ENCODE results near the gene ERC1. TPM values are rescaled to one million over a fixed set of nuclear protein-coding genes. Genes with fewer than 3 reads are reported as not detected.
A peak's percentile ranks its signal among the peaks of the same experiment; 100 is the strongest.
"Not testable (repeated sequence)": the region's sequence is repeated elsewhere in the genome, so short reads cannot be mapped to it uniquely, and the experiment has no call there.

ERC1 gene
- polyA plus RNA-seq, 4 donors = 36.8 to 40.8 (median 37.5) TPM

DNA sequence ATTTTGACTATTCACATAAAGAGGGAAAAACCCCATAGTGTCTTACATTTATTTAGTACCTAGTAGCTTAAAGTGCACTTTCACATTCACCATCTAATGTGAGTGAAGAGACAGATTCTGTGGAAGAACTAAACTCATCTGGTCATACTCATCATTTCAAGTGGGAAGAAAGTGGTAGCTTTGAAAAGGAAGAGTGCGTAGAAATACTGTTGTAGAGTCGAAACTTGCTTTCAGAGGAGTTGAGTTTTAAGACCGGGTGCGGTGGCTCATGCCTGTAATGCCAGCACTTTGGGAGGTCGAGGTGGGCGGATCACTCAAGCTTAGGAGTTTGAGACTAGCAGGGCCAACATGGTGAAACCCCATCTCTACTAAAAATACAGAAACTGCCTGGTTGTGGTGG is 222.2 kb downstream of the ERC1 start:
- DNase-seq (ENCODE audit: low read depth in 4 of 4, low spot score in 3 of 4) = no peak

DNA sequence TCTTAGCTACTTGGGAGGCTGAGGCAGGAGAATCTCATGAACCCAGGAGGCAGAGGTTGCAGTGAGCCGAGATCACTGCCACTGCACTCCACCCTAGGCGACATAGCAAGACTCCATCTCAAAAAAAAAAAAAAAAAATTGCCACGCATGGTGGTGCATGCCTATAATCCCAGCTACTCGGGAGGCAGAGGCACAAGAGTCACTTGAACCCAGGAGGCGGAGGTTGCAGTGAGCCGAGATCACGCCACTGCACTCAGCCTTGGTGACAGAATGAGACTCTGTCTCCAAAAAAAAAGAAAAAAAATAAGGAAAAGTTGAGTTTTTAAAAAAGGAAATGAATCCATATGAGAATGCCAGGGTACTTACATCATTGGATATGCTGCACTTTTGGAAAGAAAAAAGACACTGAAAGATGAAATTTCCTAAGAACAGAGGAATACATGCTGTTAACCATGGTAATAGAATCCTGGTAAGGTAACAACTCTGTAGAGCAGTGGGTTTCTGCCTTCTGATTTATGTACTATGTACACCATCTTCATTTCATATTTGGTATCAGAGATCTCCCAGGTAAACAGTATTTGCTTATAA is 222.7 kb downstream of the ERC1 start:
- DNase-seq (ENCODE audit: low read depth in 4 of 4, low spot score in 3 of 4) = no peak

DNA sequence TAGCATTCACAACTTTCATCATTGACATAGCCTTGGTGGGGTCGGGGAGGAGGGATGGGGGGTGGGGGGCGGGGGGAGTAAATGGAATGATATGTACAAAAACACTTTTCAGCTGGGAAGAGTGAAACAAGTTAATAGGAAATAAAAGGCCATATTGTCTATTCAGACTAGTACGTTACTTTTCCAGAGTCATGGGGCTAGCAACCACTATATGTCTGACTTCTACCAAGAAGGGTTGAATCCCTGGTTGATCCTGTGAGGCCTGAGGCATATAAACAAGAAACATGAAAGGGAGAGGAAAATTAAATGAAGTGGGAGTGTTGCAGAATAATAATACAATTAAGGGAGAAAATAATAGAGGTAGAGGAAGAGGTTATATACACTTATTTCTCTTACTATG is 225.5 kb downstream of the ERC1 start:
- no peak for DNase-seq (ENCODE audit: low read depth in 4 of 4, low spot score in 3 of 4)

GRCh38 chr12:1217191-1217949 is 226.3 kb downstream of the ERC1 start:
- DNase-seq (ENCODE audit: low read depth in 4 of 4, low spot score in 3 of 4) = peak in 2 of 4 donors; percentile 38 to 58

- DNase-seq (ENCODE audit: low read depth in 4 of 4, low spot score in 3 of 4) = no peak
Observed at GRCh38 chr12:1218369-1218768, 227.3 kb downstream of the ERC1 start.

DNA sequence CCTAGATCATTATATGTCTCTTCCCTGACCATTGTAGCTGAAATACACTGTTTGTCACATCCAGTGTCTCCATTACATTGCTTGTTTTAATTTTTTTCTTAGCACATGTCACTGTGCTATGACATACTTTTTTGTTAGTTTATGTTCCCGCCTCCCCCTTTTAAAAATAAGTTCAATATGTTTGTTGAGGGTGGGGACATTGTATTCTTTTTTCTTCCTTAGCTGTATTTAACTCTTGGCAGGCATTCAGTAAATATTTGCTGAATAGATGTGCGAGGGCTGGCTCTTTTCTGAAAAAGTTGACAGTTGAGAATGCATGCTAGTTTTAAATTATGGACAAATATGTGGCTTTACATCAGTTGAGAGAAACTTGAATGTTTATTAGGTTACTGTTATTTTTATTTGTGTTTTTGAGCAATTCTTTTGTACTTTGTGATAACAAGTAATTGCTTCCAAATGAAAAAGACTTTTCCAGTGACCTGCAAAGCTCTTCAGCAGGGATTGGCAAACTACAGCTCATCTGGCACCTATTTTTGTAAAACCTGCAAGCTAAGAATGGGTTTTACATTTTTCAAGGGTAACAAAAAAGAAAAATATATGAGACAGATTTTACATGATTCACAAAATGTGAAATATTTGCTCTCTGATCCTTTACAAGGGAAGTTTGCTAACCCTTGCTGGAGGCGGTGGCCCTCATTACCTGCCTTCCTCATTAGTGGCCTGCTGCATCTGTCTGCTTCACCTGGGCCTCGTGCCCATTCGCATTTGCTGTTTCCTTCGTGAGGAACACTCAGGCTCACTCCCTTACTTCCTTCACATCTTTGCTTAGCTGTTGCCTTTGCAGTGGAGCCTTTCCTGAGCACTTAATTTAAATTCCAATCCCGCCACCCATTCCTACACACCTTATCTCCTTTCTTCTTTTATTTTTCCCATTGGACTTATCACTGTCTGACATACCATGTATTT is 229.4 kb downstream of the ERC1 start:
- DNase-seq (ENCODE audit: low read depth in 4 of 4, low spot score in 3 of 4) = peak in 1 of 4 donors; percentile 33

GRCh38 chr12:1222858-1223639 is 232.0 kb downstream of the ERC1 start:
- no peak for DNase-seq (ENCODE audit: low read depth in 4 of 4, low spot score in 3 of 4)

GRCh38 chr12:1226951-1227350 is 235.9 kb downstream of the ERC1 start:
- no peak for DNase-seq (ENCODE audit: low read depth in 4 of 4, low spot score in 3 of 4)

GRCh38 chr12:1234073-1234472 is 243.1 kb downstream of the ERC1 start:
- no peak for DNase-seq (ENCODE audit: low read depth in 4 of 4, low spot score in 3 of 4)

- DNase-seq (ENCODE audit: low read depth in 4 of 4, low spot score in 3 of 4) = peak in 2 of 4 donors; percentile 3 to 27
Observed at GRCh38 chr12:1246637-1247036, 255.6 kb downstream of the ERC1 start.

DNA sequence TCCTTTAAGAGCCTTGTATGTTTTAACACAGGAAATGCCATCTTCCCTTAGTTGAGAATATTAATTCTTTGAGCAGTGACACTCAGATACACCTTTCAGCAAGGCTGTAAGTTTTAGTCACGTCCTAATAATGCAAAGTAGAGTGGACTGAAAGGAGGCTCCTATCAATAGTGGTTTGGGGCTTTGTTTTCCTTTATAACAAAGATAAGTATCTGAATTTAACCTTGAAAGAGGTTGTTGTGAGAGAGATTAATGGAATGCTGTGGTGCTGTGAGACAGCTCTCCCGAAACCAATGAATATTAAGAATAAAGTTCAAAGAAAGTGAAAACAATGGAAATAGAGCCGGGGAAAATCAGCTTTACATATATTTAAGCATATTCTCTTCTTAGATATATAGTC is 259.6 kb downstream of the ERC1 start:
- no peak for DNase-seq (ENCODE audit: low read depth in 4 of 4, low spot score in 3 of 4)

DNA sequence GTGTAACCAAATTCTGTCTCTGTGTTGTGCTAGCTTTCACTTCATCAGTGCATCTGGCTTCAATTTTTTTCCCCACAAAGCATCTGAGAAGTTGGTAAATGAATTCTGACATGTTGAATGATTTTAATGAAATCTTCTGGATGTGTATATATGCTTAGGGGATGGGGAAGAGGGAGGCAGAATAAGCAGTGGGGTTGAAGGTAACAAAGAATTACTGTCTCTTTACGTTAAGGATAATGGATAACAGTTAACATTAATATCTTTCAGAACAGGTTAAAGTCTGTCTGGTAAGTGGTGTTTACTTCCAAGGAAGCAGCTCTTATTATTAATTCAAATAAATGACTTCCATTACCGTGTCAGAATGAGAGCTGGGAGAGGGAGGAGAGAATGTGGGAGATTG is 261.7 kb downstream of the ERC1 start:
- DNase-seq (ENCODE audit: low read depth in 4 of 4, low spot score in 3 of 4) = no peak

- not testable (repeated sequence) for DNase-seq (ENCODE audit: low read depth in 4 of 4, low spot score in 3 of 4)
Observed at GRCh38 chr12:1255125-1255524, 264.1 kb downstream of the ERC1 start.

DNA sequence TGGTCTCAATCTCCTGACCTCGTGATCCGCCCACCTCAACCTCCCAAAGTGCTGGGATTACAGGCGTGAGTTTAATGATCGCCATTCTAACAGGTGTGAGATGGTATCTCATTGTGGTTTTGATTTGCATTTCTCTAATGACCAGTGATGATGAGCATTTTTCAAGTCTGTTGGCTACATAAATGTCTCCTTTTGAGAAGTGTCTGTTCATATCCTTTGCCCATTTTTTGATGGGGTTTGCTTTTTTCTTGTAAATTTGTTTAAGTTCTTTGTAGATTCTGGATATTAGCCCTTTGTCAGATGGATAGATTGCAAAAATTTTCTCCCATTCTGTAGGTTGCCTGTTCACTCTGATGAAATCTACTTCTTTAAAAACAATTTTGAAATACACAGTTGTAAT is 264.8 kb downstream of the ERC1 start:
- not testable (repeated sequence) for DNase-seq (ENCODE audit: low read depth in 4 of 4, low spot score in 3 of 4)

DNA sequence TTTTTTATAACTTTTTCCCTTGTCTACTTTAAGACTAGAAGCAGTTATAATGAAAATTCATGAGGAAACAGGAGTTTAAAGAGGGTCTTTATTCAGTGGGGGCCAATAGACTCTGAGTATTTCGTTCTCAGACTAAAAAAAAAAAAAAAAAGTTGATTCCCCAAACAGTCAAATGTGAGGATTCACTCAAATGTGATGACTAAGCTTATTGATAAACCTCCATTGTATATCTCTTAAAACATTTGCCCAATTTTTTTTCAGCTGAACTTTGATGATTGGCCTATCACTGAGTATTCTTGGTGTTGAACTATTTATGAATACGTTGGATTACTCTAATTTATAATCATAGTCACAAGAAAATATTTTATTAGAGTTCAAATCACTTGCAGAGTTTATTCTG is 265.3 kb downstream of the ERC1 start:
- no peak for DNase-seq (ENCODE audit: low read depth in 4 of 4, low spot score in 3 of 4)

DNA sequence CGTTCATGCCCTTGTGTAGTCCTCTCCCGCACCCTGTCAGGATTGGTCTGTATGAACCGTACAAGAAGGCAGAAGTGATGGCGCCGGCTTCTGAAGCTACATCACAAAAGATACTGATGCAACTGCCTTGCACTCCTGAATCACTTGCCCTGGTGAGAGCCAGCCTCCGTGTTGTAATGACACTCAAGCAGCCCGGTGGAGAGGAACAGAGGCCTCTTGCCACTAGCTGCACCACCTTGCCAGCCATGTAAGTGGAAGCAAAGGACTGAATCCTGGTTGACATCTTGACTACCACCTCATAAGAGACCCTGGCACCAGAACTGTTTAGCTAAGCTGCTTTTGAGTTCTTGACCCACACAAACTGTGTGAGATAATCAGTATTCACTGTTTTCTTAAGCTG is 266.0 kb downstream of the ERC1 start:
- DNase-seq (ENCODE audit: low read depth in 4 of 4, low spot score in 3 of 4) = no peak

GRCh38 chr12:1262011-1262410 is 271.0 kb downstream of the ERC1 start:
- no peak for DNase-seq (ENCODE audit: low read depth in 4 of 4, low spot score in 3 of 4)

GRCh38 chr12:1267243-1267642 is 276.2 kb downstream of the ERC1 start:
- DNase-seq (ENCODE audit: low read depth in 4 of 4, low spot score in 3 of 4) = no peak

GRCh38 chr12:1272142-1272541 is 281.1 kb downstream of the ERC1 start:
- no peak for DNase-seq (ENCODE audit: low read depth in 4 of 4, low spot score in 3 of 4)

DNA sequence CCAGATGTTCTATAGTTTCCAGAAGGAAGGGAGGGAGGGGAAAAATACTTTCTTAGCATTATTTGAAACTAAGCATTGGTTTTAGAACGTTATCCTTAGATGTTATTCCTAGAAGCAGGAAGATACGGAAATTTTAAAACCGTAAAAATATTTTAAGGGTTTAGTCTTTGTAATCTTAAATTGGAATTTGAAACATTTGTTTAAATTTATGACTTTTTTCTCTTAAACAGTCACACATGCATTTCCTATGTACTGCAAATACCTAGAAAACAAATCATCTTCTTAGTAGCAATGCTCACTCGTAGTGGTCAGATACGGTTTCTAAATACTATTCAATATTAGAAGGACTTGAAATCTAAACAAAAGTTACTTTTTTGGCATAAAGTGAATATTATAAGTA is 282.0 kb downstream of the ERC1 start:
- no peak for DNase-seq (ENCODE audit: low read depth in 4 of 4, low spot score in 3 of 4)

- DNase-seq (ENCODE audit: low read depth in 4 of 4, low spot score in 3 of 4) = no peak
Observed at GRCh38 chr12:1277905-1278304, 286.9 kb downstream of the ERC1 start.

Measured in right renal pelvis (tissue), 4 donors.